Measurements from ENCODE around the gene CNTNAP2.
"Not testable (repeated sequence)": the region's sequence is repeated elsewhere in the genome, so short reads cannot be mapped to it uniquely, and the experiment has no call there.

The CNTNAP2 gene

DNA sequence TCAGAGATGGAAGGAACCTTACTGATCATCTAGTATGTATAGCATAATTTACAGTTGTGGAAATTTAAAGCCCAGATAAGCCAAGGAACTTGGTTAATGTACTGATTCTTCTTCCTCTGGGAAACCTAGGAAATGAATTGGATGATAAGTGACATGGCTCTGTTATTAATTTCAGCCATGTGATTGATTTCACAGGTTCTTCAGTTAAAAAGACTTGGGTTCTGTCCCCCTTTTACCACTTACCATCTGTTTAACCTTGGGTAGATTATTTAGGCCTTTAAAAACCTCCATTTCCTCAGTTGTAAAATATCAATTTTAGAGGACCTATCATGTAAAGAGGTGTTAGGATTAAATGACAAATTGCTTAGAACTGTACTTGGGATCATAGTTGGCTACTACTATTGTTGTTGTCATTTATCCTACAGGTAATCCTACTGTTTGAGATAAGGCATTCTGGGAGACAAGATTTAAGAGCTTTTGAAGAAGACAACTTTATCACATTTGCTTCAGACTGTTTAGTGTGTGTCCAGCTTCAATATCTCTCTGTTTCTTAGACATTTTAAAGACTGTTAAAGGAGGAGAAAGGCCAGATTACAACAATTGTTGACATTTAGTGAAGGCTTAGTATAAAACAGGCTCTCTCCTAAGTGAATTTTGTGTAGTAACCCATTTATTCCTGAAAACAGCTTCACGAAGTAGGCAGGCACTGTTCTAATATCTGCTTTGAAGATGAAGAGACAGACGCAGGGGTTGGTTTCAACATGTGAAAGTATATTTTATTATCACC lies 1476.9 kb downstream of the CNTNAP2 start:
- no peak overlapping the region for H3K4me2 ChIP-seq
- H3K9ac ChIP-seq: no peak overlapping the region
- H3K4me3 ChIP-seq (IDR thresholded peaks at IDR 0.05; ENCODE audit: insufficient read depth, low read depth, low read length): no peak overlapping the region
- TF ChIP-seq, protein P1, sequence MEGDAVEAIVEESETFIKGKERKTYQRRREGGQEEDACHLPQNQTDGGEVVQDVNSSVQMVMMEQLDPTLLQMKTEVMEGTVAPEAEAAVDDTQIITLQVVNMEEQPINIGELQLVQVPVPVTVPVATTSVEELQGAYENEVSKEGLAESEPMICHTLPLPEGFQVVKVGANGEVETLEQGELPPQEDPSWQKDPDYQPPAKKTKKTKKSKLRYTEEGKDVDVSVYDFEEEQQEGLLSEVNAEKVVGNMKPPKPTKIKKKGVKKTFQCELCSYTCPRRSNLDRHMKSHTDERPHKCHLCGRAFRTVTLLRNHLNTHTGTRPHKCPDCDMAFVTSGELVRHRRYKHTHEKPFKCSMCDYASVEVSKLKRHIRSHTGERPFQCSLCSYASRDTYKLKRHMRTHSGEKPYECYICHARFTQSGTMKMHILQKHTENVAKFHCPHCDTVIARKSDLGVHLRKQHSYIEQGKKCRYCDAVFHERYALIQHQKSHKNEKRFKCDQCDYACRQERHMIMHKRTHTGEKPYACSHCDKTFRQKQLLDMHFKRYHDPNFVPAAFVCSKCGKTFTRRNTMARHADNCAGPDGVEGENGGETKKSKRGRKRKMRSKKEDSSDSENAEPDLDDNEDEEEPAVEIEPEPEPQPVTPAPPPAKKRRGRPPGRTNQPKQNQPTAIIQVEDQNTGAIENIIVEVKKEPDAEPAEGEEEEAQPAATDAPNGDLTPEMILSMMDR (conservative IDR thresholded peaks at IDR 0.05; ENCODE audit: low read depth, low read length): no peak
- no peaks in the 10 kb centered on the region for H3K4me1 ChIP-seq (ENCODE audit: low read depth, poor library complexity, severe bottlenecking)
- H3K79me2 ChIP-seq (ENCODE audit: insufficient read depth, low read depth): no peaks in the 10 kb centered on the region
- H2AFZ ChIP-seq (ENCODE audit: low read depth): no peak overlapping the region
- no peaks in the 10 kb centered on the region for H3K27me3 ChIP-seq (ENCODE audit: insufficient read depth, low read depth)
- H3K27ac ChIP-seq: no peak overlapping the region
- no peaks in the 10 kb centered on the region for H4K20me1 ChIP-seq (ENCODE audit: insufficient read depth)
- no peaks in the 10 kb centered on the region for H3K36me3 ChIP-seq (ENCODE audit: insufficient read depth)

DNA sequence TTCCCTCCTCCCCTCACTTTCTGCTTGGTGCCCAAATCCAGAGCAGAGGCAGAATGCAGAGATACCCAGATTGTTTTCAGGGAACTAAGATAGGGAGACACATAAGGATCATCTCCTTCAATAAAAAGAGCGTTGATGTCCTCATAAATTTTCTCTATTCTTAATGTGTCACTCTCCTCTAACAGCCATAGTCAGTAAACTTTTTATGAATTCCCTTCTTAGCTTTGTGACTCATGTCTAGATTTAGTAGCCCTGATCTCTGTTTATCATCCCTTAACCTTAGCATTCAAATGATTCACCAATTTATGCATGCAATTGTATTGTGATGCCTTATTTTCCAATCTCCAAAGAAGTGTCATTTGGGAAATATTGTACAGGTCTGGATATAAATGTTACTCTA lies 1478.4 kb downstream of the CNTNAP2 start:
- H3K9ac ChIP-seq: no peak overlapping the region
- no peak overlapping the region for H3K27ac ChIP-seq
- no peaks in the 10 kb centered on the region for H3K27me3 ChIP-seq (ENCODE audit: insufficient read depth, low read depth)
- H3K4me2 ChIP-seq: no peak overlapping the region
- no peaks in the 10 kb centered on the region for H3K36me3 ChIP-seq (ENCODE audit: insufficient read depth)
- H2AFZ ChIP-seq (ENCODE audit: low read depth): no peak overlapping the region
- no peak overlapping the region for H3K4me3 ChIP-seq (IDR thresholded peaks at IDR 0.05; ENCODE audit: insufficient read depth, low read depth, low read length)
- TF ChIP-seq, protein P1 (conservative IDR thresholded peaks at IDR 0.05; ENCODE audit: low read depth, low read length): no peak
- H3K79me2 ChIP-seq (ENCODE audit: insufficient read depth, low read depth): no peaks in the 10 kb centered on the region
- no peaks in the 10 kb centered on the region for H4K20me1 ChIP-seq (ENCODE audit: insufficient read depth)
- H3K4me1 ChIP-seq (ENCODE audit: low read depth, poor library complexity, severe bottlenecking): no peaks in the 10 kb centered on the region

DNA sequence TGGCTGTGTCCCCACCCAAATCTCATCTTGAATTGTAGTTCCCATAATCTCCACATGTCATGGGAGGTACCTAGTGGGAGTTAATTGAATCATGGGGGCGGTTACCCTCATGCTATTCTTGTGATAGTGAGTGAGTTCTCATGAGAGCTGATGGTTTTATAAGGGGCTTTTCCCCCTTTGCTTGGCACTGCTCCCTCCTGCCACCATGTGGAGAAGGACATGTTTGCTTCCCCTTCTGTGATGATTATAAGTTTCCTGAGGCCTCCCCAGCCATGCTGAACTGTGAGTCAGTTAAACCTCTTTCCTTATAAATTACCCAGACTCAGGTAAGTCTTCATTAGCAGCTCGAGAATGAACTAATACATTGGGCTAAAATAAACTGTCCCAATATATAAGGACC lies 1482.1 kb downstream of the CNTNAP2 start:
- H2AFZ ChIP-seq (ENCODE audit: low read depth); H3K4me3 ChIP-seq (IDR thresholded peaks at IDR 0.05; ENCODE audit: insufficient read depth, low read depth, low read length); H3K27me3 ChIP-seq (ENCODE audit: insufficient read depth, low read depth); H3K4me1 ChIP-seq (ENCODE audit: low read depth, poor library complexity, severe bottlenecking); H4K20me1 ChIP-seq (ENCODE audit: insufficient read depth); H3K27ac ChIP-seq; H3K4me2 ChIP-seq; H3K79me2 ChIP-seq (ENCODE audit: insufficient read depth, low read depth); H3K36me3 ChIP-seq (ENCODE audit: insufficient read depth); H3K9ac ChIP-seq: not testable (repeated sequence)
- TF ChIP-seq, protein P1 (conservative IDR thresholded peaks at IDR 0.05; ENCODE audit: low read depth, low read length): peak; percentile 14; the same call in 1 of the 2 replicates

DNA sequence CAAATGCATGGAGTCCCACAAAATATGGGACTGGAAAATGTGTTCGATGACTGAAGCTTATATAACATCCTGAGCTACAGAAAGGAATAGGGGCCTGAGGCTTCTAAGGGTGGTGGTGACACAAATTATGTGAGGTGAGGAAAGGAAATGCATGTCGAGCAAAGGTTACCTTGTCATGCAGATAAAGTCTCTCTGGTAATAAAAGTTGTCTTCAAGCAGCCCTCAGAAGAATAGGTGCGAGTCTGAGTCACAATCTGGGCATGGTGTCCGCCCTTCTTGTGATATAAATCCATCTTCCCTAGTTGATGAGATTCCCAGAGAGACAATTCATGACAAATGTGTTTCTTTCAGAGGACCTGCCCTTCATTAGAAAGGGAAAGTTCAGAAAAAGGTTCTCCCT lies 1488.7 kb downstream of the CNTNAP2 start:
- H3K4me1 ChIP-seq (ENCODE audit: low read depth, poor library complexity, severe bottlenecking): no peaks in the 10 kb centered on the region
- H3K36me3 ChIP-seq (ENCODE audit: insufficient read depth): no peaks in the 10 kb centered on the region
- H3K27ac ChIP-seq: no peak overlapping the region
- H4K20me1 ChIP-seq (ENCODE audit: insufficient read depth): no peaks in the 10 kb centered on the region
- H2AFZ ChIP-seq (ENCODE audit: low read depth): no peak overlapping the region
- no peak overlapping the region for H3K9ac ChIP-seq
- no peaks in the 10 kb centered on the region for H3K27me3 ChIP-seq (ENCODE audit: insufficient read depth, low read depth)
- TF ChIP-seq, protein P1 (conservative IDR thresholded peaks at IDR 0.05; ENCODE audit: low read depth, low read length): no peak
- H3K79me2 ChIP-seq (ENCODE audit: insufficient read depth, low read depth): no peaks in the 10 kb centered on the region
- H3K4me3 ChIP-seq (IDR thresholded peaks at IDR 0.05; ENCODE audit: insufficient read depth, low read depth, low read length): no peak overlapping the region
- no peak overlapping the region for H3K4me2 ChIP-seq

Measured in KMS-11 (cell line).